ENCODE data around the gene C3.
"Not testable (repeated sequence)": the region's sequence is repeated elsewhere in the genome, so short reads cannot be mapped to it uniquely, and the experiment has no call there.

C3 gene

GRCh38 chr19:6676288-6676687 lies 44.2 kb downstream of the C3 start:
- Histone ChIP-seq H3K36me3 (replicated peaks; ENCODE audit: low read depth, low read length) (no peaks in the 10 kb centered on the region), H3K79me2 (ENCODE audit: low read length) (no peaks in the 10 kb centered on the region), H3K4me2 (ENCODE audit: low read length) (no peak overlapping the region), H3K27ac (ENCODE audit: low read length) (no peak overlapping the region), H3K27me3 (ENCODE audit: low read depth, low read length) (peaks cover 22% of the 10 kb centered on the region), H3K9me3 (ENCODE audit: insufficient read depth, low read length) (no peaks in the 10 kb centered on the region), H4K20me1 (ENCODE audit: insufficient read depth, low read length) (no peaks in the 10 kb centered on the region), H3K4me1 (ENCODE audit: low read length) (peaks cover 26% of the 10 kb centered on the region), H2AFZ (ENCODE audit: low read depth, low read length) (no peak overlapping the region), H3K4me3 (ENCODE audit: low read length) (no peak overlapping the region), H3K9ac (ENCODE audit: low read length) (no peak overlapping the region)
- TF ChIP-seq EZH2phosphoT487 (IDR thresholded peaks at IDR 0.05; ENCODE audit: low read depth) (no peak), CTCF (IDR thresholded peaks at IDR 0.05; ENCODE audit: low read depth, low read length) (no peak)

GRCh38 chr19:6674868-6675305 lies 45.6 kb downstream of the C3 start:
- Histone ChIP-seq H3K4me3 (ENCODE audit: low read length) (peak overlapping the region; percentile 75), H3K27me3 (ENCODE audit: low read depth, low read length) (peaks cover 14% of the 10 kb centered on the region), H3K9ac (ENCODE audit: low read length) (peak overlapping the region; percentile 33; the same call in 1 of the 2 replicates), H2AFZ (ENCODE audit: low read depth, low read length) (peak overlapping the region; percentile 44; the same call in 1 of the 2 replicates), H3K9me3 (ENCODE audit: insufficient read depth, low read length) (peaks cover 3% of the 10 kb centered on the region; the same call in 1 of the 2 replicates), H3K36me3 (replicated peaks; ENCODE audit: low read depth, low read length) (peaks cover 3% of the 10 kb centered on the region), H3K27ac (ENCODE audit: low read length) (peak overlapping the region; percentile 47), H4K20me1 (ENCODE audit: insufficient read depth, low read length) (no peaks in the 10 kb centered on the region), H3K79me2 (ENCODE audit: low read length) (no peaks in the 10 kb centered on the region), H3K4me1 (ENCODE audit: low read length) (peaks cover 37% of the 10 kb centered on the region), H3K4me2 (ENCODE audit: low read length) (peak overlapping the region; percentile 96)
- TF ChIP-seq CTCF (IDR thresholded peaks at IDR 0.05; ENCODE audit: low read depth, low read length), result peak; percentile 54; the same call in 1 of the 2 replicates
- TF ChIP-seq EZH2phosphoT487 (IDR thresholded peaks at IDR 0.05; ENCODE audit: low read depth), result no peak

- H2AFZ ChIP-seq (ENCODE audit: low read depth, low read length); H3K36me3 ChIP-seq (replicated peaks; ENCODE audit: low read depth, low read length); H4K20me1 ChIP-seq (ENCODE audit: insufficient read depth, low read length); H3K79me2 ChIP-seq (ENCODE audit: low read length); H3K9me3 ChIP-seq (ENCODE audit: insufficient read depth, low read length): not testable (repeated sequence)
- Histone ChIP-seq H3K27ac (ENCODE audit: low read length) (peak overlapping the region; percentile 47; the same call in 1 of the 2 replicates), H3K9ac (ENCODE audit: low read length) (peak overlapping the region; percentile 33; the same call in 1 of the 2 replicates), H3K4me1 (ENCODE audit: low read length) (peaks cover 42% of the 10 kb centered on the region), H3K4me2 (ENCODE audit: low read length) (peak overlapping the region; percentile 96), H3K4me3 (ENCODE audit: low read length) (peak overlapping the region; percentile 75), H3K27me3 (ENCODE audit: low read depth, low read length) (peaks cover 10% of the 10 kb centered on the region)
Observed at GRCh38 chr19:6674408-6674807, 46.0 kb downstream of the C3 start.

GRCh38 chr19:6672693-6673290 lies 47.7 kb downstream of the C3 start:
- Histone ChIP-seq H3K4me1 (ENCODE audit: low read length) (peaks cover 52% of the 10 kb centered on the region), H3K9ac (ENCODE audit: low read length) (no peak overlapping the region), H3K4me2 (ENCODE audit: low read length) (no peak overlapping the region), H3K27ac (ENCODE audit: low read length) (no peak overlapping the region), H3K36me3 (replicated peaks; ENCODE audit: low read depth, low read length) (peaks cover 9% of the 10 kb centered on the region), H2AFZ (ENCODE audit: low read depth, low read length) (no peak overlapping the region), H3K79me2 (ENCODE audit: low read length) (peaks cover 13% of the 10 kb centered on the region), H4K20me1 (ENCODE audit: insufficient read depth, low read length) (no peaks in the 10 kb centered on the region), H3K9me3 (ENCODE audit: insufficient read depth, low read length) (peaks cover 3% of the 10 kb centered on the region; the same call in 1 of the 2 replicates), H3K27me3 (ENCODE audit: low read depth, low read length) (peaks cover 10% of the 10 kb centered on the region), H3K4me3 (ENCODE audit: low read length) (no peak overlapping the region)
- TF ChIP-seq CTCF (IDR thresholded peaks at IDR 0.05; ENCODE audit: low read depth, low read length) (no peak), EZH2phosphoT487 (IDR thresholded peaks at IDR 0.05; ENCODE audit: low read depth) (no peak)
